GM21619 (cell line): ENCODE data around the gene SPI1.
"Not testable (repeated sequence)": the region's sequence is repeated elsewhere in the genome, so short reads cannot be mapped to it uniquely, and the experiment has no call there.

ENCODE experiments used
- ATAC-seq: cut with Tn5 transposase; IDR thresholded peaks from one replicate; pipeline ENCODE4 v1.9.1; 2021; ENCODE audit not compliant: unreplicated experiment

Gene SPI1

GRCh38 chr11:47342854-47343253 lies 35.5 kb downstream of the SPI1 start:
- ATAC-seq: no peak

GRCh38 chr11:47342036-47342803 lies 36.1 kb downstream of the SPI1 start:
- no peak for ATAC-seq

- ATAC-seq: no peak
These were observed 37.2 kb downstream of the SPI1 start for GRCh38 chr11:47340980-47341775.

GRCh38 chr11:47340010-47340409 lies 38.3 kb downstream of the SPI1 start:
- ATAC-seq: no peak

GRCh38 chr11:47338396-47339241 lies 39.7 kb downstream of the SPI1 start:
- no peak for ATAC-seq

GRCh38 chr11:47337229-47337924 lies 41.0 kb downstream of the SPI1 start:
- no peak for ATAC-seq

GRCh38 chr11:47336595-47336994 lies 41.8 kb downstream of the SPI1 start:
- no peak for ATAC-seq

GRCh38 chr11:47335733-47336132 lies 42.6 kb downstream of the SPI1 start:
- ATAC-seq: no peak

- not testable (repeated sequence) for ATAC-seq
These were observed 43.5 kb downstream of the SPI1 start for GRCh38 chr11:47334699-47335411.

- no peak for ATAC-seq
These were observed 44.4 kb downstream of the SPI1 start for GRCh38 chr11:47333886-47334443.

GRCh38 chr11:47333526-47333845 lies 44.9 kb downstream of the SPI1 start:
- ATAC-seq: no peak

- ATAC-seq: no peak
These were observed 45.4 kb downstream of the SPI1 start for GRCh38 chr11:47332791-47333525.

- no peak for ATAC-seq
These were observed 46.0 kb downstream of the SPI1 start for GRCh38 chr11:47332303-47332711.

- no peak for ATAC-seq
These were observed 46.7 kb downstream of the SPI1 start for GRCh38 chr11:47331454-47332302.

- ATAC-seq: no peak
These were observed 48.1 kb downstream of the SPI1 start for GRCh38 chr11:47329987-47330931.

- ATAC-seq: no peak
These were observed 48.8 kb downstream of the SPI1 start for GRCh38 chr11:47329431-47329986.
